T-helper 2 cell treated with Interferon-gamma antibody and Interleukin-4, amounts not matched to agents 5 μg/mL and 100 μg/mL, for 36 hours (primary cell): Measurements from ENCODE around the gene KRABD2.
"Not testable (repeated sequence)": the region's sequence is repeated elsewhere in the genome, so short reads cannot be mapped to it uniquely, and the experiment has no call there.

Source experiments
- DNase-seq: peaks from one replicate; pipeline ENCODE4 v3.0.0; 2021; ENCODE audit warnings: low spot score
- H3K27ac Mint-ChIP-seq: one replicate; pipeline ENCODE4 v1.8.0; 2021; ENCODE audit warnings: mild to moderate bottlenecking, mixed read lengths
- H3K27me3 Mint-ChIP-seq: one replicate; pipeline ENCODE4 v1.8.0; 2021; ENCODE audit warnings: low read depth, mixed read lengths
- H3K36me3 Mint-ChIP-seq: one replicate; pipeline ENCODE4 v1.8.0; 2021; ENCODE audit warnings: low read depth, mixed read lengths
- H3K4me1 Mint-ChIP-seq: one replicate; pipeline ENCODE4 v1.8.0; 2021; ENCODE audit warnings: low read depth, mixed read lengths
- H3K4me3 Mint-ChIP-seq: one replicate; pipeline ENCODE4 v1.8.0; 2022; ENCODE audit warnings: mild to moderate bottlenecking, moderate library complexity, mixed read lengths
- H3K9me3 Mint-ChIP-seq: one replicate; pipeline ENCODE4 v1.8.0; 2021; ENCODE audit warnings: mixed read lengths

The KRABD2 gene

DNA sequence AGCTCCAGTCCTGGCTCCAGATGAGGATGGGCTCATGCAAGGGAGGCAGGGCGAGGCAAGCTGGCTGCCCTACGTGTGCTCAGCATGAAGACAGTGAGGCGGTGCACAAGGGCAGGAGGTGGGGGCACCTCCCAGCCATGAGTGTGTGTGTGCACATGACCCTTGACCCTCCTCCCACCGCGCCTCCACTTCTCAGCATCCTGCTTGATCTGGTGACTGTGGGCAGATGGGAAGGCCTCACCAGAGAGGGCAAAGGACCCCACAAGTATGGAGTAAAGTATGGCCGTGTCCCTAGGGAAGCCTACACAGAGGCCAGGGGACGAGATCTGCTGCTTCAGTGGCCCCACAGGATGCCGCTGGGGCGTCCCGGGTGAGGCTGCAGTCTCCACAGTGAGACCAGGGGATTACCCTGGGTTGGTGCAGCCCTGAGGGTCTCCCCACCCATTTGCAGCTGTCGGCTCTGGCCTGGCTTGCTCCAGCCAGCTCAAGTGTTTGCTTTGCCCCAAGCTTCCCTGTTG lies 29.1 kb upstream of the KRABD2 start:
- no peaks in the 10 kb centered on the region for H3K36me3 Mint-ChIP-seq
- no peak overlapping the region for H3K27ac Mint-ChIP-seq
- DNase-seq: no peak
- H3K9me3 Mint-ChIP-seq: no peaks in the 10 kb centered on the region
- peaks cover 8% of the 10 kb centered on the region for H3K27me3 Mint-ChIP-seq
- peaks cover 7% of the 10 kb centered on the region for H3K4me1 Mint-ChIP-seq
- H3K4me3 Mint-ChIP-seq: no peak overlapping the region

GRCh38 chr17:8402921-8403536 lies 26.5 kb upstream of the KRABD2 start:
- Mint-ChIP-seq H3K4me3 (no peak overlapping the region), H3K4me1 (no peaks in the 10 kb centered on the region), H3K27me3 (peaks cover 11% of the 10 kb centered on the region), H3K36me3 (no peaks in the 10 kb centered on the region), H3K9me3 (no peaks in the 10 kb centered on the region), H3K27ac (no peak overlapping the region)
- DNase-seq: no peak

DNA sequence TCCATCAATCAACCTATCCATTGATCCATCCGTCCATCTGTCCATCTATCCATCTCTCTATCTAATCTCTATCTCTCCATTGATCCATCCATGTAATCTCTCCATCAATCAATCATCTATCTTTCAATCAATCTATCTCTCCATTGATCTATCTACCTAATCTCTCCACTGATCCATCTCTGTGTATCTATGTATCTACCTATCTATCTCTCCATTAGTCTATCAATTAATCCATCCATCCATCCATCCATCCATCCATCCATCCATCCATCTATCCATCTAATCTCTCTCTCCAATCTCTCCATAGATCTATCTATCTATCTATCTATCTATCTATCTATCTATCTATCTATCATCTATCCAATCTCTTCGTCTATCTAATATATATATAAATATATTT lies 24.6 kb upstream of the KRABD2 start:
- Mint-ChIP-seq H3K4me3 (no peak overlapping the region), H3K9me3 (no peaks in the 10 kb centered on the region), H3K4me1 (no peaks in the 10 kb centered on the region), H3K27me3 (peaks cover 23% of the 10 kb centered on the region), H3K36me3 (no peaks in the 10 kb centered on the region), H3K27ac (no peak overlapping the region)
- DNase-seq: no peak

- H3K27me3 Mint-ChIP-seq: peaks cover 39% of the 10 kb centered on the region
- H3K36me3 Mint-ChIP-seq: no peaks in the 10 kb centered on the region
- H3K4me1 Mint-ChIP-seq: peaks cover 4% of the 10 kb centered on the region
- no peak overlapping the region for H3K27ac Mint-ChIP-seq
- no peak overlapping the region for H3K4me3 Mint-ChIP-seq
- no peaks in the 10 kb centered on the region for H3K9me3 Mint-ChIP-seq
- no peak for DNase-seq
Observed at GRCh38 chr17:8398980-8399379, 22.5 kb upstream of the KRABD2 start.

DNA sequence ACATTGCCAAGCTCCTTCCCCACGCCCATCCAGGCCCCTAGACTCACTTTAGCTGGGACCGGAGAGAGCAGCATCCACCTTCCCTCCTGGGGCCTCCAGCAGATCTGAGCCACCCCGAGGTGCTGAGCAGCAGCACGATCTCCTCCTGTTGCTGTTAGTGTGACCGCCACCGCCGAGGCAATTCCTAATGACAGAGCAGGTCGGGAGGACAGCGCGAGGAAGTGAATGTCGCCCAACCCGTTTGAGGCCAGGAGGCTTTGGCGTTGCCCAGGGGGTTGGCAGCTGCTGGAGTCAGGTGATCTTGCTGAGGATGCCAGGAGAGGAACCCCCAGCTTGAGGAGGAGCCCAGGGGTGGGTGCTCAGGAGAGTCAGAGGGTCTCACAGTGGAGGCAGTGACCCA lies 21.1 kb upstream of the KRABD2 start, which contains the start of gene RNF222:
TSS of gene RNF222 (minus strand) at position 192 of the 400 bp plus-strand sequence. CDS start 4,366 bp downstream, outside the sequence.
- no peak for DNase-seq
- Mint-ChIP-seq H3K36me3 (peaks cover 3% of the 10 kb centered on the region), H3K9me3 (no peaks in the 10 kb centered on the region), H3K4me1 (peaks cover 11% of the 10 kb centered on the region), H3K27me3 (peaks cover 39% of the 10 kb centered on the region), H3K27ac (no peak within 1 kb of the TSS), H3K4me3 (no peak within 1 kb of the TSS)

- Mint-ChIP-seq H3K27me3 (peaks cover 35% of the 10 kb centered on the region), H3K4me1 (peaks cover 11% of the 10 kb centered on the region)
- not testable (repeated sequence) for DNase-seq, H3K27ac Mint-ChIP-seq, H3K4me3 Mint-ChIP-seq, H3K9me3 Mint-ChIP-seq, H3K36me3 Mint-ChIP-seq
Observed at GRCh38 chr17:8394497-8394896, 18.0 kb upstream of the KRABD2 start.

GRCh38 chr17:8393470-8394231 lies 17.1 kb upstream of the KRABD2 start:
- DNase-seq: no peak
- peaks cover 11% of the 10 kb centered on the region for H3K4me1 Mint-ChIP-seq
- no peaks in the 10 kb centered on the region for H3K9me3 Mint-ChIP-seq
- H3K4me3 Mint-ChIP-seq: no peak overlapping the region
- H3K27ac Mint-ChIP-seq: peak overlapping the region; percentile 90
- H3K27me3 Mint-ChIP-seq: peaks cover 34% of the 10 kb centered on the region
- peaks cover 3% of the 10 kb centered on the region for H3K36me3 Mint-ChIP-seq

DNA sequence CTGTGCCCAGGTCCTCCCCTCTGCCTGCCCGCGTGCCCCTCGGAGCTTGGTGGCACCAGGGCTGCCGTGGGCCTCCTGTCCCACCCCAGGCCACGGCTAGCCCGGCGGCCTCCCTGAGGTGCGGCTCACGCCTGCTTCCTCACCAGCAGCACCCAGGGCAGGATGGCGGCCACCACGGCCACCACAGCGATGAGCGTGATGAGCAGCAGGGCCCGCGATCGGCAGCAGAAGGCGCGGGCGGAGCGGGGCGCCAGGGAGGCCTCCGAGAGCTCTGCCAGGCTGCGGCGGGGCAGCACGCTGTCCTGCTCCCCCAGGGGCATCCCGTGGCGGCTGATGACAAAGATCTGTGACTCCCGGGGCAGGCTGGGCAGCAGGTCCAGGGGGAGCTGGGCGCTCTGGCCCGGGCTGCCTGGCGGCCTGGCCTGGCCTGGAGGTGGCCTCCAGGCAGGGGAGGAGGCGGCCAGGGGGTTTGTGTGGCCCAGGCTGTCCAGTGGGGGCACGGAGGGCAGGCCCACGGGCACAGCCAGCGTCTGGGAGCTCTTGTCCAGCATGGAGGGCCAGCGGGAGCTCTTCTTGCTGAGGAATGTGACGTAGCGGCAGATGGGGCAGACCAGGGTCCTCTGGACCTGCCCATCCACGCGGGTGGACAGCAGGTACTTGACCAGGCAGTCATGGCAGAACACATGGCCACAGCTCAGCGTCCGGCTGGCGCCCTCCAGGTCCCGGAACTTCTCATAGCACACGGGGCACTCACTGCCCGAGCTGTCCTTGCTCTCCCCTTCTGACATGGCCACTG lies 16.4 kb upstream of the KRABD2 start:
- peaks cover 27% of the 10 kb centered on the region for H3K27me3 Mint-ChIP-seq
- peaks cover 13% of the 10 kb centered on the region for H3K4me1 Mint-ChIP-seq
- no peak for DNase-seq
- H3K36me3 Mint-ChIP-seq: peaks cover 3% of the 10 kb centered on the region
- H3K4me3 Mint-ChIP-seq: no peak overlapping the region
- no peak overlapping the region for H3K27ac Mint-ChIP-seq
- H3K9me3 Mint-ChIP-seq: no peaks in the 10 kb centered on the region

DNA sequence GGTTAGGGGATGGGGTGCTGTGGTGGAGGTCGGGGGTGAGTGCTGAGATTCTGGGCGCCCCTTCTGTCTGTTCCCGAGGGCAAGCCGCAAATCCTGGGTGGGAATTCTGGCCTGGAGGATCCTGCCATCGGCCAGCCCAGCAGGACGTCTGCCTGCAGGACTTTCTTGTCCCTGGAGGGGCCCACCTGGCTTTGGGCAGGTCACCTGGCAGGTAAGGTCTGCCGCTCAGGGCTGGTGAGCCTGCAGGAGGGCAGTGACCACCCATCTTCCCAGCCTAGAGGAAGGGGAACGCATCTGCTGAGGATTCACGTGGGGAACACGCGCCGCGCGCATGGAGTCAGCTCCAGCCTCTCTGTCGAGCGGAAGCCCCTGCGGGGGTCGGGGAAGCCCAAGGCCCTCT lies 15.8 kb upstream of the KRABD2 start:
- DNase-seq: no peak
- Mint-ChIP-seq H3K4me1 (peaks cover 16% of the 10 kb centered on the region), H3K27me3 (peaks cover 23% of the 10 kb centered on the region), H3K9me3 (no peaks in the 10 kb centered on the region), H3K36me3 (peaks cover 3% of the 10 kb centered on the region), H3K4me3 (no peak overlapping the region), H3K27ac (no peak overlapping the region)

- Mint-ChIP-seq H3K4me1 (peaks cover 16% of the 10 kb centered on the region), H3K27me3 (peaks cover 20% of the 10 kb centered on the region), H3K4me3 (no peak overlapping the region), H3K9me3 (no peaks in the 10 kb centered on the region), H3K27ac (no peak overlapping the region), H3K36me3 (peaks cover 3% of the 10 kb centered on the region)
- DNase-seq: no peak
Observed at GRCh38 chr17:8391711-8392110, 15.2 kb upstream of the KRABD2 start.

- no peaks in the 10 kb centered on the region for H3K9me3 Mint-ChIP-seq
- H3K27me3 Mint-ChIP-seq: no peaks in the 10 kb centered on the region
- peaks cover under 1% of the 10 kb centered on the region for H3K36me3 Mint-ChIP-seq
- H3K27ac Mint-ChIP-seq: no peak overlapping the region
- no peak for DNase-seq
- no peak overlapping the region for H3K4me3 Mint-ChIP-seq
- H3K4me1 Mint-ChIP-seq: peaks cover 16% of the 10 kb centered on the region
Observed at GRCh38 chr17:8387914-8388651, 11.6 kb upstream of the KRABD2 start.

DNA sequence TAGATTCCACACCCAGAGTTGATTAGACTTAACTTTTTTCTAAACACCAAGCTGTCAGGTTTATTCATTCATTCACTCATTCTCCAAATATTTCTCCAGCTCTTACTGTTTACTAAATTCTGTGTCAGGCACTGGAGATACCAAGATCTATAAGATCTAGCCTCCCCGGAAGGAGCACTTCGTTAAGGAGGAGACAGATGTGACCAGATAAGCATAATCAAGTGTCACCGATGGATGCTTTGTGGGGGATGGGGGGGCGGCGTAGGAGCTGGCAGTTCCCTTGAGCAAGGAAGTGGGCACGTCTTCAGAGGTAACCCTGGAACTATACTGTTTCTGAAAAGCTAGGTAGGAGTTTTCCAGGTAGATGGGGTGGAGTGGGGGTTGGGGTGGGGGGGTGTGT lies 10.3 kb upstream of the KRABD2 start:
- peaks cover 13% of the 10 kb centered on the region for H3K36me3 Mint-ChIP-seq
- DNase-seq: no peak
- no peaks in the 10 kb centered on the region for H3K9me3 Mint-ChIP-seq
- no peaks in the 10 kb centered on the region for H3K27me3 Mint-ChIP-seq
- peaks cover 20% of the 10 kb centered on the region for H3K4me1 Mint-ChIP-seq
- peak overlapping the region; percentile 6 for H3K27ac Mint-ChIP-seq
- H3K4me3 Mint-ChIP-seq: peak overlapping the region; percentile 6

DNA sequence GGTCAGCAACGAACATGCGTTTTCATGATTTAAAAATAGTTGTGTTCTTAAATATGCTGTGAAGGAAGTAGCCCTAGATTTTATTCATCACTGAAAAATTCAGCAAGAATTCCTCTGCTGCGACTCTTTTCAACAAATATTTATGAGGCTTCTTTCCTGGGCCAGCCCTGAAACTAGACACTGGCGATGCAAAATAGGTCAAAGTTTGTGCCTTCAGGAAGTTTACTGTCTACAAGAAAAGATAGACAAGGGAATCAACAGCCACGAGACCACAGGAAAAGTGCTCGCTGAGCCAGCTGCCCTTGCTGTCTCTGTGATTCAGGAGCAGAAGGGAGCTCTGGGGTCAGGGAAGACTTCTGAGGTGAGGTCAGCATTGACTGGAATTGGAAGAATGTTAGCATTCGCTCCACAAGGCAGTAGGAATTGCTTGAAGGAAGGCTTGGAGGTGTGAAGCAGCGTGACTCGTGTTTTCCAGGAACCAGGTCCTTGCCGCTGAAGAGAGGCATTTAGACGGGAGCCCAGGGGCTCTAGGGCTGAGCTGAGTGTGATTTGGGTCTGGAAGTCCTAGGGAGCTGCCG lies 8.4 kb upstream of the KRABD2 start:
- H3K36me3 Mint-ChIP-seq: peaks cover 31% of the 10 kb centered on the region
- no peaks in the 10 kb centered on the region for H3K9me3 Mint-ChIP-seq
- H3K4me1 Mint-ChIP-seq: peaks cover 37% of the 10 kb centered on the region
- peak overlapping the region; percentile 89 for H3K4me3 Mint-ChIP-seq
- no peak for DNase-seq
- peak overlapping the region; percentile 70 for H3K27ac Mint-ChIP-seq
- H3K27me3 Mint-ChIP-seq: no peaks in the 10 kb centered on the region
